DND-41 (cell line): ENCODE results near the gene TMEM132C.

ENCODE experiments used
- CTCF ChIP-seq: IDR thresholded peaks from 2 replicates; pipeline ENCODE4 v1.5.1; 2012; ENCODE audit warnings: borderline replicate concordance, low read length, moderate library complexity, mild to moderate bottlenecking; ENCODE audit not compliant: poor library complexity, severe bottlenecking; ENCODE audit errors: extremely low read depth
- EZH2 ChIP-seq: IDR thresholded peaks from 3 replicates; pipeline ENCODE4 v1.6.1; 2012; ENCODE audit warnings: borderline replicate concordance, low read depth, mild to moderate bottlenecking, moderate library complexity, low read length, inconsistent platforms; ENCODE audit not compliant: severe bottlenecking

- no peak for TF ChIP-seq CTCF
- no peak for TF ChIP-seq EZH2
Observed at GRCh38 chr12:128542844-128543243, 275.9 kb downstream of the TMEM132C start.
